ENCODE results near the gene RPL41.
"Not testable (repeated sequence)": the region's sequence is repeated elsewhere in the genome, so short reads cannot be mapped to it uniquely, and the experiment has no call there.

RPL41 gene

GRCh38 chr12:56152756-56153677 lies 36.6 kb downstream of the RPL41 start:
- FAIRE-seq (no peak), DNase-seq (ENCODE audit: insufficient read length, low spot score) (no peak)

- DNase-seq (ENCODE audit: insufficient read length, low spot score) = no peak
- FAIRE-seq = no peak
Measured at GRCh38 chr12:56153678-56154065, 37.2 kb downstream of the RPL41 start.

- no peak for FAIRE-seq
- no peak for DNase-seq (ENCODE audit: insufficient read length, low spot score)
Measured at GRCh38 chr12:56154246-56154771, 37.9 kb downstream of the RPL41 start.

GRCh38 chr12:56154818-56155217 lies 38.4 kb downstream of the RPL41 start:
- FAIRE-seq (no peak), DNase-seq (ENCODE audit: insufficient read length, low spot score) (no peak)

GRCh38 chr12:56155256-56155845 lies 38.9 kb downstream of the RPL41 start:
- FAIRE-seq (no peak), DNase-seq (ENCODE audit: insufficient read length, low spot score) (no peak)

- not testable (repeated sequence) for FAIRE-seq; DNase-seq (ENCODE audit: insufficient read length, low spot score)
Measured at GRCh38 chr12:56156464-56157200, 40.2 kb downstream of the RPL41 start.

GRCh38 chr12:56157201-56158028 lies 41.0 kb downstream of the RPL41 start:
- peak; percentile 74 for DNase-seq (ENCODE audit: insufficient read length, low spot score)

GRCh38 chr12:56158029-56158925 lies 41.8 kb downstream of the RPL41 start, which contains the start of gene MYL6:
Gene MYL6 (plus strand): TSS chr12:56158359. CDS start chr12:56158402, 43 bp downstream.
- FAIRE-seq = peak; percentile 48
- peak; percentile 95 for DNase-seq (ENCODE audit: insufficient read length, low spot score)

More at GRCh38 chr12:56157201-56158028, 41.0 kb downstream of the RPL41 start:
- FAIRE-seq = no peak

GRCh38 chr12:56158926-56159461 lies 42.6 kb downstream of the RPL41 start:
- peak; percentile 45 for DNase-seq (ENCODE audit: insufficient read length, low spot score)
- FAIRE-seq = no peak

GRCh38 chr12:56159482-56160192 lies 43.2 kb downstream of the RPL41 start:
- FAIRE-seq = no peak

GRCh38 chr12:56160193-56160763 lies 43.8 kb downstream of the RPL41 start:
- DNase-seq (ENCODE audit: insufficient read length, low spot score) = no peak
- no peak for FAIRE-seq

More at GRCh38 chr12:56159482-56160192, 43.2 kb downstream of the RPL41 start:
- no peak for DNase-seq (ENCODE audit: insufficient read length, low spot score)

GRCh38 chr12:56160894-56161689 lies 44.7 kb downstream of the RPL41 start:
- DNase-seq (ENCODE audit: insufficient read length, low spot score) (no peak), FAIRE-seq (no peak)

- DNase-seq (ENCODE audit: insufficient read length, low spot score) = no peak
- no peak for FAIRE-seq
Measured at GRCh38 chr12:56161690-56162351, 45.4 kb downstream of the RPL41 start.

- no peak for FAIRE-seq
Measured at GRCh38 chr12:56162468-56163290, 46.2 kb downstream of the RPL41 start.

GRCh38 chr12:56163533-56164344 lies 47.3 kb downstream of the RPL41 start:
- DNase-seq (ENCODE audit: insufficient read length, low spot score) (no peak), FAIRE-seq (no peak)

More at GRCh38 chr12:56162468-56163290, 46.2 kb downstream of the RPL41 start:
- DNase-seq (ENCODE audit: insufficient read length, low spot score) = no peak

Data from HTR-8/SVneo (cell line).